Hepatocyte (in vitro differentiated cells): Measurements from ENCODE around the gene BLM. TPM values are rescaled to one million over a fixed set of nuclear protein-coding genes. Genes with fewer than 3 reads are reported as not detected.
"Not testable (repeated sequence)": the region's sequence is repeated elsewhere in the genome, so short reads cannot be mapped to it uniquely, and the experiment has no call there.

Source experiments
- DNase-seq: peaks from one replicate; pipeline ENCODE4 v3.0.0-alpha.2; 2016; ENCODE audit warnings: low spot score
- H2AFZ ChIP-seq: fragments of 200-600 bp; sonication (generic); 2 replicates; pipeline ENCODE4 v1.6.0; 2016; ENCODE audit warnings: antibody characterized with exemption, mild to moderate bottlenecking
- H3K27ac ChIP-seq: fragments of 200-600 bp; sonication (generic); 2 replicates; pipeline ENCODE4 v1.5.1; 2016; ENCODE audit warnings: mild to moderate bottlenecking
- H3K27me3 ChIP-seq: fragments of 200-600 bp; sonication (generic); 2 replicates; pipeline ENCODE4 v1.6.1; 2016
- H3K36me3 ChIP-seq: fragments of 200-600 bp; sonication (generic); replicated peaks from 2 replicates; pipeline ENCODE4 v1.5.1; 2016; ENCODE audit warnings: low read depth; ENCODE audit not compliant: insufficient read depth
- H3K4me1 ChIP-seq: fragments of 200-600 bp; sonication (generic); 2 replicates; pipeline ENCODE4 v1.5.1; 2016; ENCODE audit warnings: mild to moderate bottlenecking, moderate library complexity; ENCODE audit not compliant: insufficient read depth
- H3K4me2 ChIP-seq: fragments of 200-600 bp; sonication (generic); 2 replicates; pipeline ENCODE4 v1.6.0; 2016
- H3K4me3 ChIP-seq: fragments of 200-600 bp; sonication (generic); 2 replicates; pipeline ENCODE4 v1.5.1; 2016; ENCODE audit warnings: mild to moderate bottlenecking
- H3K79me2 ChIP-seq: fragments of 200-600 bp; sonication (generic); 2 replicates; pipeline ENCODE4 v1.6.0; 2017; ENCODE audit warnings: mild to moderate bottlenecking
- H3K9me2 ChIP-seq: fragments of 200-600 bp; sonication (generic); replicated peaks from 2 replicates; pipeline ENCODE4 v1.6.0; 2017; ENCODE audit warnings: mild to moderate bottlenecking; ENCODE audit not compliant: insufficient read depth
- H3K9me3 ChIP-seq: fragments of 200-600 bp; sonication (generic); 2 replicates; pipeline ENCODE4 v1.5.1; 2016; ENCODE audit warnings: low read depth, mild to moderate bottlenecking
- H4K20me1 ChIP-seq: fragments of 200-600 bp; sonication (generic); 2 replicates; pipeline ENCODE4 v1.6.0; 2016; ENCODE audit warnings: mild to moderate bottlenecking; ENCODE audit not compliant: insufficient read depth, poor library complexity, severe bottlenecking
- CTCF ChIP-seq: fragments of 200-600 bp; sonication (generic); IDR thresholded peaks from 2 replicates; pipeline ENCODE4 v1.5.1; 2016; ENCODE audit warnings: antibody characterized with exemption, mild to moderate bottlenecking; ENCODE audit not compliant: poor library complexity
- EZH2 ChIP-seq: fragments of 200-600 bp; sonication (generic); IDR thresholded peaks from 2 replicates; pipeline ENCODE4 v1.6.1; 2016; ENCODE audit warnings: antibody characterized with exemption, mild to moderate bottlenecking, borderline replicate concordance
- EZH2phosphoT487 ChIP-seq: fragments of 200-600 bp; sonication (generic); IDR thresholded peaks from one replicate; pipeline ENCODE4 v1.6.1; 2018; ENCODE audit warnings: antibody characterized with exemption, mild to moderate bottlenecking, low read depth, moderate library complexity; ENCODE audit not compliant: unreplicated experiment, severe bottlenecking
- WGBS: methylation state at CpG from one replicate; pipeline ENCODE4 v1.1.6; 2016; ENCODE audit warnings: low lambda C conversion rate; ENCODE audit errors: missing lambda C conversion rate; 5-methylcytosine and 5-hydroxymethylcytosine counted together
- polyA plus RNA-seq: library from polyadenylated mRNA; unstranded; fragments of >200 nt; fragmentation: Nextera tagmentation; extraction: Ambion mirVana; gene quantifications from 2 replicates; pipeline ENCODE4 v1.2.1, GENCODE V29; 2016
- total RNA-seq: library from RNA; depleted of rRNA; stranded (reverse); fragments of >200 nt; gene quantifications from 2 replicates; pipeline ENCODE4 v1.2.3, GENCODE V29; 2014

BLM gene
- total and polyA plus RNA-seq, 2 experiments from 2014 or later: 1.7 to 3.5 TPM

GRCh38 chr15:90735923-90736322, 18.8 kb downstream of the BLM start:
- Histone ChIP-seq H3K4me2 (no peak overlapping the region), H3K9me2 (no peaks in the 10 kb centered on the region), H3K27me3 (no peaks in the 10 kb centered on the region), H3K4me3 (no peak overlapping the region), H3K79me2 (no peaks in the 10 kb centered on the region), H2AFZ (no peak overlapping the region), H3K4me1 (no peaks in the 10 kb centered on the region), H4K20me1 (no peaks in the 10 kb centered on the region), H3K36me3 (no peaks in the 10 kb centered on the region), H3K27ac (no peak overlapping the region), H3K9me3 (no peaks in the 10 kb centered on the region)
- TF ChIP-seq EZH2: no peak
- TF ChIP-seq EZH2phosphoT487: no peak
- no peak for TF ChIP-seq CTCF
- no peak for DNase-seq
- WGBS: 53% methylated on average over 1 of the region's 1 CpG

- H3K9me2 ChIP-seq, H3K27me3 ChIP-seq, H3K4me1 ChIP-seq, H3K4me3 ChIP-seq, H3K79me2 ChIP-seq, H3K36me3 ChIP-seq, DNase-seq, H3K4me2 ChIP-seq, H3K27ac ChIP-seq, H4K20me1 ChIP-seq, H3K9me3 ChIP-seq, H2AFZ ChIP-seq: not testable (repeated sequence)
- WGBS: 95% methylated on average over 3 of the region's 3 CpGs
Measured at GRCh38 chr15:90740545-90740944, 23.4 kb downstream of the BLM start.

- Histone ChIP-seq H3K27me3 (no peaks in the 10 kb centered on the region), H3K4me2 (no peak overlapping the region), H3K27ac (no peak overlapping the region), H2AFZ (no peak overlapping the region), H3K4me3 (no peak overlapping the region), H3K9me2 (no peaks in the 10 kb centered on the region), H3K36me3 (no peaks in the 10 kb centered on the region), H3K79me2 (peaks cover 2% of the 10 kb centered on the region), H3K4me1 (no peaks in the 10 kb centered on the region), H3K9me3 (no peaks in the 10 kb centered on the region), H4K20me1 (no peaks in the 10 kb centered on the region)
- 60% methylated on average over 3 of the region's 3 CpGs for WGBS
- DNase-seq: no peak
- TF ChIP-seq CTCF (no peak), EZH2phosphoT487 (no peak), EZH2 (no peak)
Measured at GRCh38 chr15:90742087-90742486, 24.9 kb downstream of the BLM start.

- 97% methylated on average over 1 of the region's 1 CpG for WGBS
- no peaks in the 10 kb centered on the region for H3K4me1 ChIP-seq
- H3K4me3 ChIP-seq: no peak overlapping the region
- DNase-seq: no peak
- H3K27ac ChIP-seq: no peak overlapping the region
- H3K27me3 ChIP-seq: no peaks in the 10 kb centered on the region
- H3K9me2 ChIP-seq: no peaks in the 10 kb centered on the region
- H3K79me2 ChIP-seq: peaks cover 2% of the 10 kb centered on the region
- no peak for TF ChIP-seq CTCF
- TF ChIP-seq EZH2: no peak
- no peak for TF ChIP-seq EZH2phosphoT487
- H3K9me3 ChIP-seq: no peaks in the 10 kb centered on the region
- H3K36me3 ChIP-seq: no peaks in the 10 kb centered on the region
- H2AFZ ChIP-seq: no peak overlapping the region
- no peak overlapping the region for H3K4me2 ChIP-seq
- no peaks in the 10 kb centered on the region for H4K20me1 ChIP-seq
Measured at GRCh38 chr15:90743407-90743806, 26.3 kb downstream of the BLM start.
